HepG2 (cell line): ENCODE results near the gene ABCC12. TPM values are rescaled to one million over a fixed set of nuclear protein-coding genes. Genes with fewer than 3 reads are reported as not detected.

Experiments
- ATAC-seq: fragments of 200-7000 bp; cut with Tn5 transposase; 3 replicates; pipeline ENCODE4 v1.9.1; 2020; ENCODE audit warnings: mild to moderate bottlenecking, moderate library complexity
- BruUV-seq: library from RNA; stranded (reverse); fragments of 400-500 nt; replicated peaks from 2 replicates; lab custom pipeline; 2021; lab: Mats Ljungman, UMichigan
- CTCF ChIA-PET: fragments of 300-600 bp; formaldehyde crosslinking; extraction: SDS; loops from one replicate; lab custom pipeline; 2021; ENCODE audit warnings: low total read pairs, inconsistent platforms, low intra/inter-chr PET ratio; lab: Yijun Ruan, JAX
- POLR2A ChIA-PET: fragments of 350-600 bp; sonication (Branson Sonifier 250); formaldehyde crosslinking; loops from one replicate; lab custom pipeline; 2020; ENCODE audit warnings: antibody characterized with exemption, inconsistent platforms; lab: Yijun Ruan, JAX
- DNase-seq: peaks from one replicate; pipeline ENCODE4 v3.0.0-alpha.2; 2015; ENCODE audit warnings: low spot score
- FAIRE-seq: peaks from 3 replicates; lab custom pipeline; 2011; peaks lifted over from hg19 to GRCh38; lab: Jason Lieb, UNC
- H2AFZ ChIP-seq: one replicate; pipeline ENCODE4 v1.6.1; 2011; ENCODE audit warnings: low read length, inconsistent platforms
- H3K27ac ChIP-seq: fragments of 300-600 bp; 3 replicates; pipeline ENCODE4 v1.8.0; 2011; ENCODE audit warnings: mixed run types, mild to moderate bottlenecking, mixed read lengths, low read length, inconsistent platforms; ENCODE audit not compliant: insufficient read depth; ENCODE audit errors: extremely low read length
- H3K27me3 ChIP-seq, 2 experiments: fragments of 200-600 bp in 1 of 2; 2 replicates in 1 of 2; 3 replicates in 1 of 2; pipeline versions ENCODE4 v1.6.0 to v1.8.0; 2011; ENCODE audit warnings: low read length in 2 of 2, mild to moderate bottlenecking in 2 of 2, moderate library complexity in 2 of 2, inconsistent platforms in 1 of 2; ENCODE audit not compliant: insufficient read depth in 2 of 2, control insufficient read depth in 1 of 2
- H3K36me3 ChIP-seq, 2 experiments: fragments of 200-600 bp in 1 of 2; replicated peaks in 1 of 2; 2 replicates in 1 of 2; 3 replicates in 1 of 2; pipeline versions ENCODE4 v1.5.1 to v1.8.0; 2011; ENCODE audit warnings: low read length in 2 of 2, inconsistent platforms in 1 of 2; ENCODE audit not compliant: insufficient read depth in 2 of 2, control insufficient read depth in 1 of 2
- H3K4me1 ChIP-seq: 2 replicates; pipeline ENCODE4 v1.5.1; 2012; ENCODE audit warnings: low read length, inconsistent platforms; ENCODE audit not compliant: insufficient read depth
- H3K4me2 ChIP-seq: 2 replicates; pipeline ENCODE4 v1.6.0; 2011; ENCODE audit warnings: low read depth, low read length, inconsistent platforms
- H3K4me3 ChIP-seq, 3 experiments: fragments of 200-600 bp in 1 of 3; sonication (generic), shearing (Covaris generic) in 1 of 3; replicated peaks in 1 of 3; 2 replicates each; pipeline ENCODE4 v1.5.1; 2011 to 2016; ENCODE audit warnings: low read length in 3 of 3, inconsistent platforms in 2 of 3, low read depth in 2 of 3, mild to moderate bottlenecking in 2 of 3, control low read depth in 1 of 3, mixed read lengths in 1 of 3; ENCODE audit not compliant: insufficient read depth in 1 of 3
- H3K79me2 ChIP-seq: one replicate; pipeline ENCODE4 v1.6.1; 2011; ENCODE audit warnings: low read length, inconsistent platforms; ENCODE audit not compliant: insufficient read depth
- H3K9ac ChIP-seq: 2 replicates; pipeline ENCODE4 v1.6.0; 2011; ENCODE audit warnings: mild to moderate bottlenecking, low read depth, low read length, inconsistent platforms; ENCODE audit not compliant: insufficient read depth
- H3K9me3 ChIP-seq: 2 replicates; pipeline ENCODE4 v1.5.1; 2012; ENCODE audit warnings: mild to moderate bottlenecking, low read length
- H4K20me1 ChIP-seq: 2 replicates; pipeline ENCODE4 v1.6.0; 2011; ENCODE audit warnings: inconsistent platforms, mild to moderate bottlenecking, low read length, moderate library complexity; ENCODE audit not compliant: insufficient read depth
- EED ChIP-seq: sonication (generic); formaldehyde crosslinking; IDR thresholded peaks from 2 replicates; pipeline ENCODE4 v1.5.0; 2020; ENCODE audit warnings: mild to moderate bottlenecking, missing genetic modification reagents
- JUN ChIP-seq: sonication (generic); formaldehyde crosslinking; IDR thresholded peaks from 2 replicates; pipeline ENCODE4 v1.4.0; 2020; ENCODE audit warnings: mild to moderate bottlenecking, missing genetic modification reagents
- MNT ChIP-seq: fragments of 450-650 bp; IDR thresholded peaks from 2 replicates; pipeline ENCODE4 v1.6.1; 2016
- PLRG1 ChIP-seq: fragments of 450-650 bp; conservative IDR thresholded peaks from 2 replicates; pipeline ENCODE4 v1.6.1; 2016
- POLR2AphosphoS5 ChIP-seq: IDR thresholded peaks from 2 replicates; pipeline ENCODE4 v1.6.1; 2012; ENCODE audit warnings: low read depth, low read length
- ZNF75D ChIP-seq: sonication (generic); formaldehyde crosslinking; IDR thresholded peaks from 2 replicates; pipeline ENCODE4 v1.8.1; 2023; ENCODE audit warnings: missing genetic modification reagents, mild to moderate bottlenecking, borderline replicate concordance
- WGBS: methylation state at CpG from one replicate; pipeline ENCODE4 v1.1.6; 2017; ENCODE audit warnings: low lambda C conversion rate; 5-methylcytosine and 5-hydroxymethylcytosine counted together
- in situ Hi-C: cut with HindIII; loops from 2 replicates; pipeline ENCODE4 v1.10.0; 2017; ENCODE audit warnings: low pct_unique_long_range_greater_than_20kb; ENCODE audit not compliant: extremely low pct_ligation_motif_present
- intact Hi-C: fragments of 100-400 bp; cut with micrococcal nuclease; formaldehyde crosslinking; loops from one replicate; pipeline ENCODE4 v1.10.0; 2022; ENCODE audit not compliant: unreplicated experiment
- polyA plus RNA-seq, 8 experiments: library from polyadenylated mRNA; depleted of rRNA in 3 of 8; stranded (reverse) in 7 of 8; unstranded in 1 of 8; fragments of >200 nt; fragmentation: Illumina TruSeq in 4 of 8; extraction: Trizol in 4 of 8; gene quantifications; 2 replicates each; pipeline versions ENCODE4 v1.2.1 to v1.2.3, GENCODE V29; 2011 to 2016; ENCODE audit warnings: low read depth in 4 of 8, missing spikeins in 1 of 8, mixed read lengths in 1 of 8; ENCODE audit not compliant: insufficient read depth in 1 of 8
- total RNA-seq, 5 experiments: library from RNA; depleted of rRNA; stranded (reverse); fragments of >200 nt; fragmentation: Illumina TruSeq; extraction: Trizol; gene quantifications; 2 replicates each; pipeline ENCODE4 v1.2.3, GENCODE V29; 2016; ENCODE audit warnings: low read depth in 1 of 5

The ABCC12 gene
- total and polyA plus RNA-seq, 2 of the 13 experiments (the other 11 are each of a cell fraction or from before 2014, with no cell fraction given) = not detected

GRCh38 chr16:48115299-48115698, 40.5 kb downstream of the ABCC12 start:
- Histone ChIP-seq H3K27ac (no peak overlapping the region), H3K4me2 (no peak overlapping the region), H3K79me2 (no peaks in the 10 kb centered on the region), H3K9me3 (no peaks in the 10 kb centered on the region), H2AFZ (no peak overlapping the region), H3K27me3 (peaks cover 0 to 42% of the 10 kb centered on the region in 2 experiments; a peak in 3 of 5 replicates), H3K9ac (no peak overlapping the region), H3K36me3 (no peaks in the 10 kb centered on the region), H3K4me3 (no peak overlapping the region), H4K20me1 (no peaks in the 10 kb centered on the region), H3K4me1 (peaks cover 9% of the 10 kb centered on the region)
- ChIA-PET CTCF (interaction anchor here (1.3 kb wide), 1 partner anchor 974 kb away, joined by 4 read pairs; no protein-coding TSS in a partner anchor), POLR2A (no interaction called here)
- in situ Hi-C loops (loop anchor here (5.0 kb wide), 1 partner anchor 978 kb away; no protein-coding TSS in a partner anchor), intact Hi-C loops (no loop called here)
- WGBS = 32% methylated on average over 12 of the region's 14 CpGs
- DNase-seq = no peak
- BruUV-seq = no TSS peak
- ATAC-seq = no peak
- TF ChIP-seq POLR2AphosphoS5 = no peak
- TF ChIP-seq ZNF75D (CRISPR knock-in tag) = no peak
- TF ChIP-seq PLRG1 = no peak
- TF ChIP-seq JUN (CRISPR knock-in tag) = no peak
- FAIRE-seq = no peak

- Histone ChIP-seq H4K20me1 (no peaks in the 10 kb centered on the region), H3K79me2 (no peaks in the 10 kb centered on the region), H3K9ac (no peak overlapping the region), H3K4me3 (no peak overlapping the region), H3K27me3 (peaks cover 4 to 50% of the 10 kb centered on the region in 2 experiments; a peak in 4 of 5 replicates), H3K4me1 (peaks cover 9% of the 10 kb centered on the region), H2AFZ (no peak overlapping the region), H3K9me3 (no peaks in the 10 kb centered on the region), H3K4me2 (no peak overlapping the region), H3K36me3 (no peaks in the 10 kb centered on the region), H3K27ac (no peak overlapping the region)
- ATAC-seq (no peak), FAIRE-seq (no peak), DNase-seq (no peak)
- intact Hi-C loops (no loop called here), in situ Hi-C loops (no loop called here)
- TF ChIP-seq MNT = peak; percentile 99
- no peak for TF ChIP-seq EED
- POLR2A ChIA-PET = no interaction called here
- CTCF ChIA-PET = interaction anchor here (2.5 kb wide), 1 partner anchor 973 kb away, joined by 24 read pairs; no protein-coding TSS in a partner anchor
- 10% methylated on average over 7 of the region's 7 CpGs for WGBS
- no TSS peak for BruUV-seq
Observed at GRCh38 chr16:48114410-48114809, 41.4 kb downstream of the ABCC12 start.
